SW480 (cell line): ENCODE data around the gene VAMP1.
"Not testable (repeated sequence)": the region's sequence is repeated elsewhere in the genome, so short reads cannot be mapped to it uniquely, and the experiment has no call there.

ENCODE experiments used
- DNase-seq: peaks from one replicate; pipeline ENCODE4 v3.0.0-alpha.2; 2016; ENCODE audit warnings: low spot score

The VAMP1 gene

GRCh38 chr12:6451348-6452244 is 18.9 kb downstream of the VAMP1 start, which contains the start of gene TAPBPL:
TAPBPL (plus strand) TSS chr12:6452042; CDS start chr12:6452249, 207 bp downstream.
- peak; percentile 93 for DNase-seq

- DNase-seq: no peak
These were observed 19.6 kb downstream of the VAMP1 start for GRCh38 chr12:6450869-6451347.

- DNase-seq: no peak
These were observed 20.2 kb downstream of the VAMP1 start for GRCh38 chr12:6450091-6450868.

- no peak for DNase-seq
These were observed 25.5 kb downstream of the VAMP1 start, which contains the start of gene CD27 for GRCh38 chr12:6444704-6445688. CD27 (plus strand) TSS chr12:6444955; CDS start chr12:6445096, 141 bp downstream.

GRCh38 chr12:6444031-6444430 is 26.4 kb downstream of the VAMP1 start:
- no peak for DNase-seq

- no peak for DNase-seq
These were observed 27.0 kb downstream of the VAMP1 start for GRCh38 chr12:6443361-6443983.

GRCh38 chr12:6442836-6443235 is 27.6 kb downstream of the VAMP1 start:
- no peak for DNase-seq

GRCh38 chr12:6440391-6440790 is 30.1 kb downstream of the VAMP1 start:
- no peak for DNase-seq

- DNase-seq: no peak
These were observed 32.1 kb downstream of the VAMP1 start for GRCh38 chr12:6438345-6438744.

GRCh38 chr12:6437586-6437985 is 32.9 kb downstream of the VAMP1 start:
- DNase-seq: no peak

- DNase-seq: no peak
These were observed 34.3 kb downstream of the VAMP1 start for GRCh38 chr12:6435961-6436715.

- DNase-seq: no peak
These were observed 36.0 kb downstream of the VAMP1 start for GRCh38 chr12:6434205-6435140.

- DNase-seq: no peak
These were observed 37.5 kb downstream of the VAMP1 start for GRCh38 chr12:6432991-6433390.

GRCh38 chr12:6430124-6430989 is 40.1 kb downstream of the VAMP1 start:
- DNase-seq: peak; percentile 96

GRCh38 chr12:6428326-6428725 is 42.2 kb downstream of the VAMP1 start:
- DNase-seq: no peak

- not testable (repeated sequence) for DNase-seq
These were observed 42.7 kb downstream of the VAMP1 start for GRCh38 chr12:6427796-6428195.

- DNase-seq: peak; percentile 32
These were observed 43.4 kb downstream of the VAMP1 start for GRCh38 chr12:6426882-6427671.
